Psoas muscle (tissue), 8 donors: ENCODE data around the gene SUSD2. TPM values are rescaled to one million over a fixed set of nuclear protein-coding genes. Genes with fewer than 3 reads are reported as not detected.
A peak's percentile ranks its signal among the peaks of the same experiment; 100 is the strongest.
"Not testable (repeated sequence)": the region's sequence is repeated elsewhere in the genome, so short reads cannot be mapped to it uniquely, and the experiment has no call there.

ENCODE experiments used
- ATAC-seq, 4 donors: fragments of 200-7000 bp; cut with Tn5 transposase; one replicate each; pipeline ENCODE4 v1.9.1; 2020; ENCODE audit warnings: moderate library complexity in 3 of 4, mild to moderate bottlenecking in 2 of 4
- DNase-seq, 2 donors: peaks; one replicate each; pipeline ENCODE4 v3.0.0-alpha.2; 2020
- H3K27ac ChIP-seq: fragments of 200-600 bp; one replicate; pipeline ENCODE4 v1.8.0; 2022
- H3K27me3 ChIP-seq, 3 donors: fragments of 200-600 bp in 1 of 3; one replicate each; pipeline versions ENCODE4 v1.6.1 to v1.8.0; 2013 to 2022; ENCODE audit warnings: low read length in 2 of 3, mild to moderate bottlenecking in 2 of 3, moderate library complexity in 1 of 3; ENCODE audit not compliant: insufficient read depth in 3 of 3
- H3K36me3 ChIP-seq, 2 donors: fragments of 200-600 bp in 1 of 2; one replicate each; pipeline versions ENCODE4 v1.6.1 to v1.8.0; 2013 to 2022; ENCODE audit warnings: low read depth in 1 of 2, mild to moderate bottlenecking in 1 of 2, moderate library complexity in 1 of 2; ENCODE audit not compliant: insufficient read depth in 1 of 2
- H3K4me1 ChIP-seq: fragments of 200-600 bp; one replicate; pipeline ENCODE4 v1.8.0; 2022
- H3K4me3 ChIP-seq: fragments of 200-600 bp; one replicate; pipeline ENCODE4 v1.8.0; 2022; ENCODE audit warnings: mild to moderate bottlenecking
- H3K9me3 ChIP-seq: fragments of 200-600 bp; one replicate; pipeline ENCODE4 v1.8.0; 2022
- CTCF ChIP-seq: fragments of 200-600 bp; IDR thresholded peaks from one replicate; pipeline ENCODE4 v1.8.0; 2022; ENCODE audit warnings: antibody characterized with exemption
- WGBS, 3 donors: extraction: QIAGEN DNeasy Blood & Tissue Kit; methylation state at CpG; one replicate each; pipeline versions ENCODE4 v1.1.6 to v1.1.7; 2013; 5-methylcytosine and 5-hydroxymethylcytosine counted together
- intact Hi-C, 2 donors: fragments of 100-400 bp; cut with DNase I; formaldehyde crosslinking; loops; one replicate each; pipeline versions ENCODE4 v1.11.0 to v1.14.2; 2022
- polyA plus RNA-seq, 3 donors: library from polyadenylated mRNA; stranded (reverse); fragments of 200-250 nt; gene quantifications; one replicate each; pipeline ENCODE4 v1.2.3, GENCODE V29; 2013
- total RNA-seq, 4 donors: library from RNA; stranded (reverse); fragmentation: NEBNext Ultra II Directional in 2 of 4; extraction: Animal tissue kit (Norgen Biotek cat#: 25700) in 2 of 4; gene quantifications; one replicate each; pipeline versions ENCODE4 v1.2.1 to v1.2.4, GENCODE V29; 2021 to 2023
- donor health status: healthy with polysubstance abuse.
- donor health status: DM: no; HTN: no; CAD: no; lungs with moderate emphysema.
- donor health status: Bipolar disorder and iron deficiency.
- donor health status: healthy.
- donor health status: DM: yes; HTN: yes; CAD: no.
- donor health status: DM: no; HTN: no; CAD: no.
- donor health status: DM: no; HTN: no; CAD: no.
- donor health status: DM: yes; HTN: yes; CAD: no.

The SUSD2 gene
- total and polyA plus RNA-seq, 7 donors, result 1.1 to 1.8 (median 1.3) TPM

GRCh38 chr22:24180316-24181087, 785 bp upstream of the SUSD2 start:
- Histone ChIP-seq H3K27me3 (no peaks in the 10 kb centered on the region), H3K27ac (no peak overlapping the region), H3K9me3 (no peaks in the 10 kb centered on the region), H3K4me3 (no peak overlapping the region), H3K36me3 (peaks cover 0 to 11% of the 10 kb centered on the region in 2 donors), H3K4me1 (no peaks in the 10 kb centered on the region)
- TF ChIP-seq CTCF, result no peak
- ATAC-seq, result peak in 1 of 4 donors; percentile 4
- intact Hi-C loops, result no loop called here
- peak; percentile 12 to 53 for DNase-seq
- WGBS, 3 donors, result 80 to 88% (median 82%) methylated on average over 14 to 16 of the region's 16 CpGs

- ATAC-seq, result no peak
- Histone ChIP-seq H3K36me3 (peaks cover 0 to 6% of the 10 kb centered on the region in 2 donors), H3K9me3 (no peaks in the 10 kb centered on the region), H3K27ac (no peak overlapping the region), H3K27me3 (no peaks in the 10 kb centered on the region), H3K4me3 (peak overlapping the region; percentile 30), H3K4me1 (no peaks in the 10 kb centered on the region)
- no peak for TF ChIP-seq CTCF
- DNase-seq, result peak; percentile 14 to 46
- WGBS, 3 donors, result 72 to 81% (median 75%) methylated on average over 18 to 20 of the region's 20 CpGs
- intact Hi-C loops, result no loop called here
Measured at GRCh38 chr22:24181996-24182899, 961 bp downstream of the SUSD2 start.

GRCh38 chr22:24182900-24183246, 1.6 kb downstream of the SUSD2 start:
- peak; percentile 10 to 47 for DNase-seq
- H3K36me3 ChIP-seq, H3K4me3 ChIP-seq, H3K4me1 ChIP-seq, H3K27me3 ChIP-seq, intact Hi-C loops, H3K27ac ChIP-seq, ATAC-seq, H3K9me3 ChIP-seq: not testable (repeated sequence)
- WGBS, 3 donors, result 75 to 89% (median 83%) methylated on average over 10 to 11 of the region's 11 CpGs

GRCh38 chr22:24183321-24184031, 2.2 kb downstream of the SUSD2 start:
- ATAC-seq, result no peak
- intact Hi-C loops, result no loop called here

More at GRCh38 chr22:24183321-24184031, 2.2 kb downstream of the SUSD2 start:
- H3K27me3 ChIP-seq, result no peaks in the 10 kb centered on the region
- H3K27ac ChIP-seq, result no peak overlapping the region
- TF ChIP-seq CTCF, result no peak
- 74 to 78% (median 77%) methylated on average over 22 to 24 of the region's 24 CpGs for WGBS, 3 donors
- peak; percentile 14 to 41 for DNase-seq
- no peaks in the 10 kb centered on the region for H3K36me3 ChIP-seq
- no peak overlapping the region for H3K4me3 ChIP-seq
- no peaks in the 10 kb centered on the region for H3K4me1 ChIP-seq
- no peaks in the 10 kb centered on the region for H3K9me3 ChIP-seq
